DMS114 treated with DMSO at 0.1 percent for 48 hours (cell line): ENCODE measurements around the gene HSPB7.
A peak's percentile ranks its signal among the peaks of the same experiment; 100 is the strongest.
"Not testable (repeated sequence)": the region's sequence is repeated elsewhere in the genome, so short reads cannot be mapped to it uniquely, and the experiment has no call there.

Experiments used
- DNase-seq: peaks from one replicate; lab custom pipeline; 2025; ENCODE audit not compliant: unreplicated experiment; lab: John Stamatoyannopoulos, UW

Gene HSPB7

GRCh38 chr1:16017461-16018303 lies at the start of gene HSPB7:
TSS of gene HSPB7 (minus strand) at chr1:16018043. CDS start at chr1:16017963, 80 bp downstream.
- no peak for DNase-seq

- no peak for DNase-seq
These were observed 49.4 kb upstream of the HSPB7 start for GRCh38 chr1:16067127-16067768.

- DNase-seq, result no peak
These were observed 48.4 kb upstream of the HSPB7 start for GRCh38 chr1:16066245-16066644.

DNA sequence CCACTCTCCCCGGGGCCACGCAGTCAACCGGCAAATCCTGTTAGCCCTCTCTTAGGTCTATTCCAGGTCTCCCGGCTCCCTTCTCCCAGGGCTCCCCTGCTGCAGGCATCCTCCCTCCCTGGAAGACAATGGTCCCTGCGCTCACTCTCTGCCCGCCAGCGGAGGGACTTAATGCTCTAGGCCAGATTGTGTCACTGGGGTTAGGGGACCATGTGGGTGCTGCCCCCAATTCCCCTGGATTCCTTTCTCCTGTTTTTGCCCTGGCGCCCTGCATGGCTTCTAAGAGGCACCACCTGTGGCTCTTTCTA lies 47.4 kb upstream of the HSPB7 start:
- DNase-seq, result no peak

- DNase-seq, result no peak
These were observed 46.9 kb upstream of the HSPB7 start for GRCh38 chr1:16064536-16065268.

- DNase-seq, result no peak
These were observed 46.1 kb upstream of the HSPB7 start for GRCh38 chr1:16063921-16064320.

GRCh38 chr1:16063226-16063829 lies 45.5 kb upstream of the HSPB7 start:
- no peak for DNase-seq

DNA sequence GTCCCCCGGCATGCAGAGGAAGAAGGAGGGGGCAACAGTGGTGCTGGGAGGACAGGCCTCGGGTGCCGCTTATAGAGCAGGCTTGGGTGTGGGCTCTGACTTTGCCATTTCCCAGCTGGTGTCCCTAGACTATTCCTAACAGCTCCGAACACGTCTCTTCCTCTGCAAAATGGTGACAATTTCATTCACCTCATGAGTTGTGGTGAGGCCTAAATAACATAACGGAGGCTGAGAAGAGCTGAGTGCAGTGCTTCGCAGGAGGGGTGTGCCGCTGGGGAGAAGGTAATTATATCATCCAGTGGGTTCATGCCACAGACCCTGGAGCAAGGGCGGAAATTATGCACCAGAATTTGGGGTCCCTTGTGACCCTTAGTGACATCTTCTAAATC lies 44.8 kb upstream of the HSPB7 start:
- not testable (repeated sequence) for DNase-seq

GRCh38 chr1:16061989-16062686 lies 44.3 kb upstream of the HSPB7 start:
- not testable (repeated sequence) for DNase-seq

DNA sequence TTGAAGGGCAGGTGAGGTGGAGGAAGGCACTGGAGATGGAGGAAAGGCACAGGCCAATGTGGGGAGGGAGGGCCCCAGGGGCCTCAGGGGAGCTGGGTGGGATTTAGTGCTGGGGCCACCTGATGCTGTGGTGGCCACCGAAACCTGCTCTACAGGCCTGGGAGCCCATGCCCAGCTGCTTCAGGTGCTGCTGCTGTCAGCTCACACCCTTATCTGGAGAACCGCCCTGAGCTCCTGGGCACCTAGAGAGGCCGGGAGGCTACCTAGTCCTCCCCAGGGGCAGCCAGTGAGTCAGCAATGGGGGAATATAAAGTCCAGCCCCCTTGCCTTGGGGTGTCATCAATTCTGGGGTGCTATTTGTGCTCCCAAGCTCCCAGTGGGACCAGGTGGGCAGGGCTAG lies 43.4 kb upstream of the HSPB7 start:
- no peak for DNase-seq

DNA sequence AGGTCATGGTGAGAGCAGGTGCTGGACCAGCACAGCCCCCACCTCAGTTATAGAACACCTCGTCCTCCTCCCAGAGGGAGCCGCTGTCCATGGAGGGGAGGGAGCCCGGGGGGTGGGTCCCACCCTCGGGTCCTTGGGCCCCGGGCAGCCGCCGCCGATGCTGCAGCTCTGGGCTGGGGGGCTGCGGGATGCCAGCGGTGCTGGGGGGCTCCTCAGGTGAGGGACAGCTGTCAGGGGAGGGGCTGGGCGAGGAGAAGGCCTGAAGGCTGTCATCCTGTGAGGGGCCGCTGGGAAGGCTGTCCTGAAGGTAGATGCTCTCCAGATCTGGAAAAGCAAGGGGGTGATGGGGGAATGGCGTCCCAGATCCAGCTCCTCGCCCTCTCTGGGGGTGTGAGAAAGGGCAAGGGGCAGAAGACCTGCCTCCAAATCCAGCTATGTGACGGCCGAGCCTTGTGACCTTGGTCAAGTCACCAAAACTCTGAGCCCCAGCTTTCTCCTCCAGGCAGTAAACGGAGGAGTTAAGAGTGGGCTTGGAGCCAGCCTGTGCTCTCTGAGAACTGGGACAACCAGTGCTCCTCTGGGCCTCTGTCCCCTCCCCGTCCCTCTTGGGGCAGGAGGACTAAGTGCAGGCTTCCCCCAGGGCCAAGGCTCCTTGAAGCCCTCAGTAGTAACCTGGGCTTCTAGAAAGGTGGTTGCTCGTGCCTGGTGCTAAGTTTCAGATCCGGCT lies 40.7 kb upstream of the HSPB7 start:
- DNase-seq, result not testable (repeated sequence)

DNA sequence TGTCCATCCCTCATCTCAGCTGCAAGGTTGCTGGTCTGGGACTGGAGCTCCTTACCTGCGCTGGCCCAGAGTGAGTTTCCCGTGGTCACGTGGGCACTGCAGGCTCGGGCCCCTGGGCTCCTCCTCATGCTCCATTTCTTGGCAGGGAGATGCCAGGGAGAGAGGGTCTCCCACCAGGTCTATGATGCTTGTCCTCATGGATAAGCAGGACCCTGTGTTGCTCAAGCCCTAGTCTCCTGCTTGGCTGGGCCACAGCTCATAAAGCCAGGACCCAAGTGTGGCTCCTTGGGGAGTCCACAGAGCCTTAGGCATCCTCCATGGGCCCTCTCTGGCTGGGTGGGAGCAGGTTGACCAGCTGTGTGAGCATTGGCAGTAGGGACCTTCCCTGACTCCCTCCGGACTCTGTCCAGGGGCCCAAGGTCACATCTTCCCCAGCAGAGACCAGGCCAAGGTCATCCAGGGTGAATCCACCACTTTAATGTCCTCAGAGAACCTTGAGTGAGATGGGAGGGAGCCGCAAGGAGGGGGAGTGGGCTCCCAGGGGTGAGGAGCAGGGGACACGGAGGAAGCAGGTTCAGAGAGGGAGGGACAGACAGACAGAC lies 39.6 kb upstream of the HSPB7 start:
- DNase-seq, result not testable (repeated sequence)

GRCh38 chr1:16056521-16056912 lies 38.7 kb upstream of the HSPB7 start:
- not testable (repeated sequence) for DNase-seq

- peak; percentile 63 for DNase-seq
These were observed 38.0 kb upstream of the HSPB7 start for GRCh38 chr1:16055613-16056520.

DNA sequence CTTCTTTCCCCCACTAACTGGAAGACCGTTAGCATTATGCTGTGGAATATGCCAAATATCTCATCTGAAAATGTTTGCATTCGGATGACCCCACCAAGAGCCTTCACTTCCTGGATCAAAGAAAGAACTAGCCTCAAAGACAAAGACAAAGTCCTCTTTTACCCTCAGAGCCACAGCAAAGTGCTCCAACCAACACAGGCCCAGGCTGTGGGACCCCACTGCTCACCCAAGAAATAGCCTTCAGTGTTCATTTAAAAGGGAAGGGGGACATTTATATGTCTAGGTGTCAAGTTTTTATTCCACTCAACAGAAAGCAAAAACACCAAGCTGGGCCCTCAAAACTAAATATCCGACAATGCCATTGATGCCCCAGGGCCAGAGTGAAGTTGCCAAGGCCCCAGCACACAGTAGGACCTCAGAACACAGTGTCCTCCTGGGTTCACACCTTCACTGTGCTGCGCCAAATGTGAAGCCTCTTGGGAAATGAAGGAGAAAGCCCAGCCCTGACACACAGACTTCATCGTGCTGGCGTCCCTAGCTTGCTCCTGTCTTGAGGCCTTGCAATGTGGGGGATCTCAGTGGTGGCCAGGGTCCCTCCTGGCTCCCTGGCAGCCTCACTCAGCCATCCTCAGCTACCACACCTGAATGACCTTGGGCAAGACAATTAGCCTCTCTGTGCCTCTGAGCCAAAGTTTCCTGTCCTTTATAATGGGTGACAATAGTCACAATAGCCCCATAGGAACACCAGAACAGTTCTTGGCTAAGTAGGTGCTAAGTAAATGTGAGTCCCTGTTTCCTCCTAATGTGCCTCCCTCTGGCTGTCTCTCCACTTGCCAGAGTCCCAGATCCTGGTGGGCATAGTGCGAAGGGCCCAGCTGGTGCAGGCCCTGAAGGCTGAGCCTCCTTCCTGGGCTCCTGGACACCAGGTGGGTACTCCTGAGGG lies 37.0 kb upstream of the HSPB7 start:
- DNase-seq, result no peak

DNA sequence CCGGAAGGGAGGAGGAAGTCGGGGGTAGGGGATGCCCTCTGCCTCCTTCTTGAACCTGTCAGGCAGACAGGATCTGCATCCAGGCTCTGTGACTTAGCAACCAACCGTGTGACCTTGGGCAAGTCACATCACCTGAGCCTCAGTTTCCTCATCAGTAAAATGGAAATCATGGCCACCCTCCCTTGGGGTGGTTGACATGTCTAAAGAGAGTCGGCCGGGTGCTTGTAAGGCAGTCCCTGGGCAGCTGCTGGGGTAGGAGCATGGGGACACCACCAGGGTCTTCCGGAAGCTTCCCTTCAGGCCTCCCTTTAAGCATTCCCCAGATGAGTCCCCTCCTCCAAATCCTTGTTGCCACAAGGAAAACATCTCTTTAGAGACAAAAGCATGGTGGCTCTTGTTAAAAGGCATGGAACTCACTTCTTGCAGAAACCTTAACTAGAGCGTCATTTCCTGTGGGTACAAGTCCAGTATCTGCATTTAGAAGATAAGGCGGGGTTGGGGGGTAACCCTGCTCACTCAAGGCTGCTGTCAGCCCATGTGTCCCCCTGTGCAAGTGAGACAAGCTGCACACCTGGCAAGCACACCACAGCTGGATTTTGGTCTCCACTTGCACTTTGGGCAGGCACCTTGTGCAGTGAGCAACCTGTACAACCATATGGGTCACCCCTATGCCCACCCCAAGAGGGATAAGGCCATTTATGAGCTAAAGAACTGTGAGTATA lies 36.1 kb upstream of the HSPB7 start:
- DNase-seq, result no peak

DNA sequence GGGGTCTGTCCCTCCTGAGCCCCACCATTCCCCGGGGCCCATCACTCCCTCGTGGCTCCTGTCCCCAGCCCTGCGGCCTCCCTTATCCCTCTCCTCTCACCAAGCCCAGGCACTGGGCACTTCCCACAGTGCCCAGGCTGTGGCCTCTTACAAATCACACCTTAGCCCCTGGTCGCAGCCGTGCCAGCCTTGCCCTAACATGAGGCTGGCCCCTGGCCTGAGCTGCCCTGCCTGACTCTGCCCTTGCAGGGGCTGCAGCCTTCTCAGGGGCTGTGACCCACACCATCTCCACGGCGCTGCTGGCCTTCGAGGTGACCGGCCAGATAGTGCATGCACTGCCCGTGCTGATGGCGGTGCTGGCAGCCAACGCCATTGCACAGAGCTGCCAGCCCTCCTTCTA lies 34.1 kb upstream of the HSPB7 start:
- DNase-seq, result not testable (repeated sequence)
